Panc1 (cell line): ENCODE data around the gene TFB2M. TPM values are rescaled to one million over a fixed set of nuclear protein-coding genes. Genes with fewer than 3 reads are reported as not detected.
A peak's percentile ranks its signal among the peaks of the same experiment; 100 is the strongest.

Experiments used
- ATAC-seq: fragments of 200-7000 bp; cut with Tn5 transposase; 2 replicates; pipeline ENCODE4 v1.9.1; 2020; ENCODE audit warnings: mild to moderate bottlenecking, moderate library complexity
- BruUV-seq: library from RNA; stranded (reverse); fragments of 400-500 nt; replicated peaks from 2 replicates; lab custom pipeline; 2021; lab: Mats Ljungman, UMichigan
- CTCF ChIA-PET: fragments of 300-600 bp; sonication (Branson Sonifier 250); formaldehyde crosslinking; loops from one replicate; lab custom pipeline; 2022; ENCODE audit warnings: antibody characterized with exemption; lab: Charles Lee
- POLR2A ChIA-PET: fragments of 300-600 bp; sonication (Branson Sonifier 250); formaldehyde crosslinking; loops from one replicate; lab custom pipeline; 2022; ENCODE audit warnings: antibody characterized with exemption; lab: Charles Lee
- DNase-seq: peaks from one replicate; pipeline ENCODE4 v3.0.0-alpha.2; 2010; ENCODE audit warnings: low read depth, low spot score
- H3K27ac ChIP-seq: 2 replicates; pipeline ENCODE4 v1.5.1; 2011; ENCODE audit warnings: mild to moderate bottlenecking, low read length, inconsistent platforms
- H3K27me3 ChIP-seq: fragments of 200-500 bp; sonication (Bioruptor generic); 2 replicates; pipeline ENCODE4 v1.6.0; 2014; ENCODE audit warnings: low read length, inconsistent platforms; ENCODE audit not compliant: control insufficient read depth, insufficient read depth
- H3K36me3 ChIP-seq: fragments of 200-500 bp; sonication (Bioruptor generic); 2 replicates; pipeline ENCODE4 v1.5.1; 2014; ENCODE audit warnings: inconsistent platforms, mild to moderate bottlenecking, low read length, moderate library complexity; ENCODE audit not compliant: control insufficient read depth, insufficient read depth
- H3K4me1 ChIP-seq: 2 replicates; pipeline ENCODE4 v1.5.1; 2011; ENCODE audit warnings: inconsistent platforms, mild to moderate bottlenecking, low read length, moderate library complexity; ENCODE audit not compliant: control insufficient read depth, insufficient read depth
- H3K4me3 ChIP-seq, 2 experiments: 2 replicates each; pipeline ENCODE4 v1.5.1; 2011 to 2012; ENCODE audit warnings: low read depth in 2 of 2, low read length in 2 of 2, mild to moderate bottlenecking in 2 of 2, inconsistent platforms in 1 of 2, moderate library complexity in 1 of 2
- H3K9me3 ChIP-seq: fragments of 200-500 bp; sonication (Bioruptor generic); 2 replicates; pipeline ENCODE4 v1.5.1; 2014; ENCODE audit warnings: low read depth, mild to moderate bottlenecking, inconsistent platforms, low read length, moderate library complexity; ENCODE audit not compliant: control insufficient read depth, insufficient read depth
- CTCF ChIP-seq: fragments of 450-650 bp; IDR thresholded peaks from 2 replicates; pipeline ENCODE4 v1.5.1; 2017; ENCODE audit warnings: mild to moderate bottlenecking
- POLR2AphosphoS5 ChIP-seq: IDR thresholded peaks from 2 replicates; pipeline ENCODE4 v1.6.1; 2012; ENCODE audit warnings: mild to moderate bottlenecking, low read depth, low read length, moderate library complexity
- REST ChIP-seq, 2 experiments: IDR thresholded peaks; 2 replicates each; pipeline ENCODE4 v1.6.1; 2011 to 2012; ENCODE audit warnings: low read depth in 2 of 2, control low read depth in 1 of 2, low read length in 1 of 2, mild to moderate bottlenecking in 1 of 2, moderate library complexity in 1 of 2; ENCODE audit not compliant: insufficient read depth in 1 of 2
- SIN3A ChIP-seq: IDR thresholded peaks from 2 replicates; pipeline ENCODE4 v1.6.1; 2012; ENCODE audit warnings: low read depth, mild to moderate bottlenecking, low read length, moderate library complexity, borderline replicate concordance; ENCODE audit not compliant: insufficient read depth
- TCF7L2 ChIP-seq: IDR thresholded peaks from 2 replicates; pipeline ENCODE4 v1.6.1; 2011; ENCODE audit warnings: mild to moderate bottlenecking, low read depth, low read length, inconsistent platforms
- in situ Hi-C: cut with HindIII; loops from 2 replicates; pipeline ENCODE4 v1.10.0; 2016; ENCODE audit warnings: low sequenced_read_pairs, low pct_unique_long_range_greater_than_20kb
- intact Hi-C: fragments of 100-400 bp; cut with micrococcal nuclease; formaldehyde crosslinking; loops from one replicate; pipeline ENCODE4 v1.10.0; 2022; ENCODE audit not compliant: unreplicated experiment
- total RNA-seq: library from RNA; stranded (reverse); gene quantifications from one replicate; pipeline ENCODE4 v1.2.1, GENCODE V29; 2021; ENCODE audit not compliant: unreplicated experiment

TFB2M gene
- total RNA-seq, 1 experiment from 2014 or later: 21.0 TPM

GRCh38 chr1:246569248-246570238, 3.5 kb upstream of the TFB2M start:
- in situ Hi-C loops: no loop called here
- TF ChIP-seq REST (IDR thresholded peaks at IDR 0.05; ENCODE audit: insufficient read depth in 1 of 2, low read depth in 2 of 2, low read length in 1 of 2) (no peak), TCF7L2 (no peak), POLR2AphosphoS5 (no peak), CTCF (no peak), SIN3A (no peak)
- Histone ChIP-seq H3K27me3 (no peaks in the 10 kb centered on the region), H3K27ac (peak overlapping the region; percentile 55), H3K4me3 (no peak overlapping the region), H3K9me3 (no peaks in the 10 kb centered on the region), H3K4me1 (peaks cover 33% of the 10 kb centered on the region), H3K36me3 (no peaks in the 10 kb centered on the region; the same call in 1 of the 2 replicates)
- DNase-seq (peak; percentile 73), ATAC-seq (no peak)
- POLR2A ChIA-PET: no interaction called here
- intact Hi-C loops: loop anchor here (5.0 kb wide), 1 partner anchor 1737 kb away; no protein-coding TSS in a partner anchor
- no TSS peak for BruUV-seq
- CTCF ChIA-PET: no interaction called here

GRCh38 chr1:246567646-246568235, 1.7 kb upstream of the TFB2M start:
- TSS peak; percentile 82 for BruUV-seq
- Histone ChIP-seq H3K27me3 (no peaks in the 10 kb centered on the region), H3K36me3 (no peaks in the 10 kb centered on the region; the same call in none of the 2 replicates), H3K4me1 (peaks cover 27% of the 10 kb centered on the region), H3K9me3 (no peaks in the 10 kb centered on the region), H3K27ac (peak overlapping the region; percentile 88), H3K4me3 (peak overlapping the region; percentile 69 to 100)
- ChIA-PET POLR2A (no interaction called here), CTCF (interaction anchor here (0.7 kb wide), 2 partner anchors 12 to 147 kb away, joined by 3 to 4 read pairs; no protein-coding TSS in a partner anchor)
- no peak for DNase-seq
- in situ Hi-C loops (no loop called here), intact Hi-C loops (loop anchor here (5.0 kb wide), 1 partner anchor 1735 kb away; no protein-coding TSS in a partner anchor)
- no peak for ATAC-seq
- no peak for TF ChIP-seq SIN3A
- no peak for TF ChIP-seq TCF7L2
- no peak for TF ChIP-seq REST (IDR thresholded peaks at IDR 0.05; ENCODE audit: insufficient read depth in 1 of 2, low read depth in 2 of 2, low read length in 1 of 2)
- TF ChIP-seq CTCF: no peak
- TF ChIP-seq POLR2AphosphoS5: no peak
